Measurements from ENCODE around the gene WDR48.
A peak's percentile ranks its signal among the peaks of the same experiment; 100 is the strongest.

Gene WDR48

DNA sequence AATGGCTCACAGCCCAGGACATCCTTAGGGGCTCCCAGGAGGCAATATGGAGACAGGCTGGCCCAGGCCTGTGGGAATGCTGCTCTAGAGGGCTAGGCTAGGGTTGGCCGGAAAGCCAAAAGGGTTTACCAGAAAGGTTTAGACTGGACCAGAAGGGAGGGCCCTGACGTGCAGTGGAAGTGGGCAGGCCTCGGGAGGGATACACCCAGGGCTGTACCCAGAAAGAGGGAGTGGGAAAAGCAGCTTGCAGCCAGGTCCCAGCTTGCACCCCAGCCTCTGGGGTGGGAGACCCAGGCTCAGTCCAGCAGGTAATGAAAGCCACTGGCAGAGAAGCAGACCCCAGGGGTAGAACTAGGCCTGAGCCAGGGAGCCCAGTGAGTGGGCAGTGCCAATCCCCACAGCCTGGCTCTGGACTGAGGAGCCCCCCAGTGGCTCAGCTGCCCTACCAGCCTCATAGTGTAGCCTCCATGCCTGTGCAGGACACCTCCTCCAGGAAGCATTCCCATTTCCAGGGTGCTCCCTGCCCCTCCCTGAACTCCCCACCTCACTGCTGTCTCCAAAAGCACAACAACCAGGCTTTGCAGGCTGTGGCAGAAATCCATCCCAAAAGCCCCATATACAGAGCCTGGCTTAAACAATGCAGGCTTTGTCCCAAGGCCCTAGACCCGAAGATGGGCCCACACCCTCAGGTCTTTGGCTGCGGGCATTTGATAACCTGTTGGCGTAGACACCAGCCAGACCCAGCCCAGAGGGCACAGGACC is 52.2 kb downstream of the WDR48 start:
- in situ Hi-C loops (cut with MboI; ENCODE audit: low sequenced_read_pairs, unreplicated experiment), result no loop called here
- no peak for DNase-seq (ENCODE audit: low spot score)
- TF ChIP-seq, protein P1, sequence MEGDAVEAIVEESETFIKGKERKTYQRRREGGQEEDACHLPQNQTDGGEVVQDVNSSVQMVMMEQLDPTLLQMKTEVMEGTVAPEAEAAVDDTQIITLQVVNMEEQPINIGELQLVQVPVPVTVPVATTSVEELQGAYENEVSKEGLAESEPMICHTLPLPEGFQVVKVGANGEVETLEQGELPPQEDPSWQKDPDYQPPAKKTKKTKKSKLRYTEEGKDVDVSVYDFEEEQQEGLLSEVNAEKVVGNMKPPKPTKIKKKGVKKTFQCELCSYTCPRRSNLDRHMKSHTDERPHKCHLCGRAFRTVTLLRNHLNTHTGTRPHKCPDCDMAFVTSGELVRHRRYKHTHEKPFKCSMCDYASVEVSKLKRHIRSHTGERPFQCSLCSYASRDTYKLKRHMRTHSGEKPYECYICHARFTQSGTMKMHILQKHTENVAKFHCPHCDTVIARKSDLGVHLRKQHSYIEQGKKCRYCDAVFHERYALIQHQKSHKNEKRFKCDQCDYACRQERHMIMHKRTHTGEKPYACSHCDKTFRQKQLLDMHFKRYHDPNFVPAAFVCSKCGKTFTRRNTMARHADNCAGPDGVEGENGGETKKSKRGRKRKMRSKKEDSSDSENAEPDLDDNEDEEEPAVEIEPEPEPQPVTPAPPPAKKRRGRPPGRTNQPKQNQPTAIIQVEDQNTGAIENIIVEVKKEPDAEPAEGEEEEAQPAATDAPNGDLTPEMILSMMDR (IDR thresholded peaks at IDR 0.05; ENCODE audit: borderline replicate concordance, control extremely low read depth, extremely low read depth, insufficient read depth, missing control alignments), result no peak

DNA sequence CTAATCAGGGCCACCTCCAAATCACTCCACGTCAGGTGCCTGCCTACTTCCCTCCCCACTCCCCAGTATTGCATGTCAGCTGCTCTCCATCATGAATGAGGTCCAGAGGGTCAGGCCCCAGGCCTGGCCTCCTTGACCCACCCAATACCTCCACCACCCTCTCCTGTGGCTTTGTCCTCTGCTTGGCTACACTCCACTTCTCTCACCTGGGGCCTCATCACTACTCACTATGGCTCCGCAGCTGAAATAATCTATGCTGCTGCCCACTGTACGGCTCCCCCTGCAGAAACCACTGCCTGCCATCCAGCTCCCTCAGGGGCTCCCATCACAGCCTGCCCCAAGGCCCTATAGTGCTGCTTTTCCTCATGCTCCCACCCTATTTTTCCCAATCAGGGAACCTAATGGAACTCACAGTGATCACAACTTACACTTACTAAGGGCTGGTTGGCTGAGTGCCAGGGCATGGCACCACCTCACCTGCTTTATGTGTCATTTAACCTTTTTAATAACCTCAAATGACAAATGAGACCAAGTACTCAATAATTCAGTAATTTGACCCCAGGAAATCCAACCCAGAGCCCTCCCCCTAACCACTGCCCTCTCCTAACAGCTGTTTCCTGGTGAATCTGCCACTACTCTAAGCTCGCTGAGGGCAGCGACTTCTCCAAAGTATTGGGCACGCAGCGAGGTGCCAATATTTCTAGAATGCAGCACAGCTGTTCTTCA is 53.3 kb downstream of the WDR48 start:
- DNase-seq (ENCODE audit: low spot score), result no peak
- in situ Hi-C loops (cut with MboI; ENCODE audit: low sequenced_read_pairs, unreplicated experiment), result no loop called here
- TF ChIP-seq, protein P1 (IDR thresholded peaks at IDR 0.05; ENCODE audit: borderline replicate concordance, control extremely low read depth, extremely low read depth, insufficient read depth, missing control alignments), result no peak

DNA sequence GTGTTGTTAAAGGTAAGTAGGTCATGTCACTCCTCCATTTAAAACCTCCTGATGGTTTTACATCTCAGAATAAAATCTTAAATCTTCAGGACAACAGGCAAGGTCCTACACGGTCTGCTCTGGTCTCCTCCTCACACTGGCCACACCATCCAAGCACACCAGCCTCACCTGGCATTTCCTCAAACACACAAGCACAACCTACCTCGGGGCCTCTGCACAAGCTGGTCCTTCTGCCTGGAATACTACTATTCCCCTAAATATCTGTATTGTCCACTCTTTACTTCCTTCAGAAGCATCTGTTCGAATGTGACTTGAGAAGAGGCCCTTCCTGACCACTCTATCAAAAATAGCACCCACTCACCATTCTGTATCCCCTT is 53.9 kb downstream of the WDR48 start:
- TF ChIP-seq, protein P1 (IDR thresholded peaks at IDR 0.05; ENCODE audit: borderline replicate concordance, control extremely low read depth, extremely low read depth, insufficient read depth, missing control alignments), result no peak
- in situ Hi-C loops (cut with MboI; ENCODE audit: low sequenced_read_pairs, unreplicated experiment), result no loop called here
- DNase-seq (ENCODE audit: low spot score), result no peak

DNA sequence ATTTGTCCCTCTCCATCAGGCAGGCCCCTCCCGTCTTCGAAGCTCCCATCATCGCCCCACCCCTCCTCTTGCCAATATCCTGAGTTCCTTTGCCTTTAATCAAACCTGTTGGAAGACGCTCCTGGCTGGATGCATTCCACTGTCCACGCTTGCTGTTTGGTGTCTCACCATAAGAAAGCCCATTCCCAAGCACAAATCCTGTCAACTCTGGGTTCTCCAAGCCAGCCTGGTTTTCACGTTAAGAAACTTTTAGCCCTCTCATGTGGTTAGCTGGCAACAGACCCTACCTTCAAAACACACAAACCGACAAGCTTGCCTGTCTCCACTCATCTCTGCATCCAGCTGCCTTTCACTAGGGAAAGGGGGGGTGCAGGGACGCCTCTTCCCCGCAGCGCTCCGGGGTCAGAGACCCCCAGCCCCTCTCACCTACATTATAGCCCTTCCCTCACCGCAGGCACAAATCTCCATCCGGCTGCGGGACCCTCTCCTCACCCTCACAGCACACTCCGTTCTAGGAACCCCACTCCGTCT is 54.5 kb downstream of the WDR48 start:
- in situ Hi-C loops (cut with MboI; ENCODE audit: low sequenced_read_pairs, unreplicated experiment), result no loop called here
- TF ChIP-seq, protein P1 (IDR thresholded peaks at IDR 0.05; ENCODE audit: borderline replicate concordance, control extremely low read depth, extremely low read depth, insufficient read depth, missing control alignments), result no peak

DNA sequence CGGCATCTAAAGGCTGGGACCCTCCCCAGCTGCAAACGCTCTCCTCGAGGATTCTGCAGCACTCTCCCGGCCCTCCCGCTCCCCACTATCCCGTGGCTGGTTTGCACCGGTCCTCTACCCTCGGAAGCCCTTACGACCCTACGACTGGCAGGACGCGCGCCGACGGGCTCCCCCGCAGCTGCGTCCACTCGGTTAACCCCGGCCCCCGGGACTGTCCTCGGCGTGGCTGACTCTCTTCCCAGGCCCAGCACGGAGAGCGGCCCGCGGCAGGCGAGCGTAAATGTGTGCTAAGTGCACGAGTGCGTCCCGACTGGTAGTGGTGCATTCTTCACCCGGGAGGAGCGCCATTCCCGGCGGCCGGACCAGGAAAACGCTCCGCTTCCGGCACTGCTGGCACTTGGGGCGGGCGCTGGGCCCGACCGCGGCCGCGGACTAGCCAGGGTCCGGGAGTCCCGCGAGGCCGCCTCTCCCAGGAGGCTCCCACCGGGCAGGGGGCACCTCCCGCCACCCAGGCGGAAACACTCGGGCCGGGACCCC is 55.1 kb downstream of the WDR48 start:
- in situ Hi-C loops (cut with MboI; ENCODE audit: low sequenced_read_pairs, unreplicated experiment), result no loop called here
- peak; percentile 66 for DNase-seq (ENCODE audit: low spot score)
- TF ChIP-seq, protein P1 (IDR thresholded peaks at IDR 0.05; ENCODE audit: borderline replicate concordance, control extremely low read depth, extremely low read depth, insufficient read depth, missing control alignments), result no peak

More for the DNA sequence above, 54.5 kb downstream of the WDR48 start:
- DNase-seq (ENCODE audit: low spot score), result no peak

DNA sequence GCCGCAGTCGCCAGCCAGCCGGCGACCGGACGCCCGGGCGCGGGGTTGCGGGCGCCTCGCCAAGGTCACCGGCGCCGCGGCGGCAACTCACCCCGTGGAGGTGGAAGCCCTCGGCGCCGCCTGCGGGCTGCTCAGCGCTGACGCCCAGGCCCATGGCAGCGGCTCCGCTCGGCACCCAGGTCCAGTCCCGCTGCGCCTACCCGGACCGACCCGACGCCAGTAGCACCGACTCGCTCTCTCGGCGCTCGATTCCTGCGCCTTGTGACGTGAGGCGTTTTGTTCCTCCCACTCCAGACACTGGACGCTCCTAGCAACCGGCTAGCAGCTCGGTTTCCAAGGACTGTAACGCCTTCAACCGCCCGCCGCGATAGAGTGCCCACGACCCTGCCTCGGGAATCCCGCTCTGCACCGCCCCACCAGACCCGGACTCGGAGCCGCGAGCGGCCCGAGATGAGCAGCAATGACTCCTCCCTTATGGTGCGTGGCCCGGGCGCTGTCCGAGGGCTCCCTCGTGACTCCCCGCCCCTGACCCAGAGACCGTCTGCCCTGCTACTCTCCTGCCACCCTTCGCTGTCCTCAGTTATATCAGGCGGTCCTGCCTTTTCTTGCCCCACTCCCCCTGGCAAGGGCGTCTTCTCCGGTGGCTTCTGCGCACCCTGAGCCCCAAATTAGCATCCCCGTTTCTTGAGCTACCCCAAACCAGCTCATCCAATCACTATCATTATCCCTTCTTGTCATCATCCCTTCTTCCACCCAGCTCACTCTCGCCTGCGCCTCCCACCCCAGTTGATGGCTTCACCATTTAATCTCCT is 55.8 kb downstream of the WDR48 start, which contains the start of the genes GORASP1 and TTC21A:
TSS of gene GORASP1 (minus strand) at position 240 of the 812 bp plus-strand sequence. CDS start at position 154, 86 bp downstream.
TSS of gene TTC21A (plus strand) at position 293 of the 812 bp plus-strand sequence. CDS start at position 451, 158 bp downstream.
- in situ Hi-C loops (cut with MboI; ENCODE audit: low sequenced_read_pairs, unreplicated experiment), result no loop called here
- TF ChIP-seq, protein P1 (IDR thresholded peaks at IDR 0.05; ENCODE audit: borderline replicate concordance, control extremely low read depth, extremely low read depth, insufficient read depth, missing control alignments), result no peak
- peak; percentile 90 for DNase-seq (ENCODE audit: low spot score)
